ENCODE data around the gene AUTS2.

The AUTS2 gene

DNA sequence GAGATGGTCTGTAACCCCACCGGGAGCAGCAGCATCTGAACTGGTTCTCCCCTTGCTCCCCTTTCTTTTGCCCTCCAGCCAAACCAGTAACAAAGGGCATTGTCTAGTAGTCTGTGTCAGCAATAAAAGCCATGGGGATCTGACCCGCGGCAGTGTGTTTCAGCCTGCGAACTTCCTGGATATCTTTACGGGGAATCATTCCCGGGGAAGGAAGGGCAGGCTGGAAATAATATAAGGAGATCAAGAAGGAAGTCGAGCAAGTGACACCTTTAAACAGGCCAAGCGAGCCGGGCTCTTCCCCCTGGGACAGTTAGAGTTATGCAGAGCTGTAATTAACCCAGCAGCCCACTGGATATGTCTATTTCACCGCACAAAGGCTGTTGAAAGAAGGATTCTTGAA is 872.5 kb downstream of the AUTS2 start:
- TF ChIP-seq ZNF274 (IDR thresholded peaks at IDR 0.05; ENCODE audit: low read depth, low read length) (no peak), YY1 (IDR thresholded peaks at IDR 0.05; ENCODE audit: insufficient read depth, insufficient read length) (no peak), SUZ12 (IDR thresholded peaks at IDR 0.05; ENCODE audit: extremely low read depth, insufficient read depth, insufficient read length) (no peak)
- Histone ChIP-seq H3K4me3 (ENCODE audit: insufficient read length, low read depth) (no peak overlapping the region), H3K36me3 (ENCODE audit: insufficient read depth, insufficient read length, low read length) (no peaks in the 10 kb centered on the region), H3K9me3 (ENCODE audit: insufficient read depth, low read length) (no peaks in the 10 kb centered on the region), H3K9ac (ENCODE audit: insufficient read length, low read depth) (no peak overlapping the region), H3K27me3 (ENCODE audit: insufficient read depth, insufficient read length) (no peaks in the 10 kb centered on the region), H3K4me1 (ENCODE audit: insufficient read depth, insufficient read length) (no peaks in the 10 kb centered on the region)
- DNase-seq (ENCODE audit: low read depth, low spot score): no peak

DNA sequence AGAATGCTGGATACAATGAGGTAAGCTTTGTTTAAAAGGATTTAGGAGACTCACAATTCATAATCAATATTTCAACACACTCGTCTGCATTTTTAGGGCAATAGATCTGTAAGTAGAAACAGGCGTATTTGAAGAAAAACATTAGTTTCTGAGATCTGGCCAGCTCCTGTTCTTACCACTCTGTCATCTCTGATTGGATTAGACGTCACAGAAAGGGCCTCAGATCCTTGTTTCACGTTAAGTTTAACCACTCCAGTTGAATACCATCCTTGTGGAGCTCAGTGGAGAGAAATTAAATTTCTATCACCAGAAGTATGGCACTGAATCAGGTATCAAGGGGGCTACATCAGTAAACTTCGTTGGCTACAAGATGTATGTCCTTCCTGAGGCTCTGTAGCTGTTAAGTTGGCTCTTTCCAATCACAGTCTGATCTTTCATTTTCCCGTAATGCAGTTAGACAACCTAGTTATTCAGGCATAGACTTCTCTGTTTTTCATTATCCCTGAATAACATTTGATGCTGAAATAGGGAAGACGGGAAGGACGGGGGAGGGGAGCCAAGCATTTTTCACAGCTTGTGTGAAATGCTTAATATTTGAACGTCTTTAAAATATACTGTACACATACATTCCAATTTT is 874.4 kb downstream of the AUTS2 start:
- TF ChIP-seq YY1 (IDR thresholded peaks at IDR 0.05; ENCODE audit: insufficient read depth, insufficient read length) (no peak), ZNF274 (IDR thresholded peaks at IDR 0.05; ENCODE audit: low read depth, low read length) (no peak), SUZ12 (IDR thresholded peaks at IDR 0.05; ENCODE audit: extremely low read depth, insufficient read depth, insufficient read length) (no peak)
- Histone ChIP-seq H3K9ac (ENCODE audit: insufficient read length, low read depth) (no peak overlapping the region), H3K4me3 (ENCODE audit: insufficient read length, low read depth) (no peak overlapping the region), H3K9me3 (ENCODE audit: insufficient read depth, low read length) (no peaks in the 10 kb centered on the region), H3K27me3 (ENCODE audit: insufficient read depth, insufficient read length) (no peaks in the 10 kb centered on the region), H3K36me3 (ENCODE audit: insufficient read depth, insufficient read length, low read length) (no peaks in the 10 kb centered on the region), H3K4me1 (ENCODE audit: insufficient read depth, insufficient read length) (no peaks in the 10 kb centered on the region)
- no peak for DNase-seq (ENCODE audit: low read depth, low spot score)

DNA sequence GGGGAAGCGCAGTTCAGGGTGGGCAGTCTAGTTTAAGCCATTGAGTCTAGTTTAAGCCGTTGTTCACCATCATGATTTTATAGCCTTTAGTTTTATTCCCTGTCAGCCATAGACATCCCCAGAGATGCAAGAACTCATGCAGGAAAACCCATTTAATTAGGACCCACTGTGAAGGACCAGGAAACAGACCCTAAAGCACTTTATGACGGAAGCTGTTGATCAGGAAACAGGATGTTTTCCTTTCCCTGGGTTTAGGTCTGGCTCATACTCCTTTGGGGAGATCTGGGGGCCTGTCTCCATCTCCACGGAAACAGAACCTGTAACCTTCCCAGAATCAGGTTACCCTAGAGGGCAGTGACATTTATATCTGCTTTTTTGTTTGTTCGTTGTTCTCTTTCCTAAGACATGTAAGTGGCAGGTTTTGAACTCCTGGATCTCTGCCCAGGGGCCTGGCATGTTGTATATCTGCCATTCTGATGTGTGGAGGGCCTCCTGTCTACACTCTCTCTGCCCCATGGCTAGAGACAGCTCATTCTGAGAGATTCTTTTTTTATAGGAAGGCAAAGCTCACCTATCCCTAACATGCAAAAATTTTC is 876.5 kb downstream of the AUTS2 start:
- Histone ChIP-seq H3K27me3 (ENCODE audit: insufficient read depth, insufficient read length) (no peaks in the 10 kb centered on the region), H3K36me3 (ENCODE audit: insufficient read depth, insufficient read length, low read length) (no peaks in the 10 kb centered on the region), H3K4me1 (ENCODE audit: insufficient read depth, insufficient read length) (no peaks in the 10 kb centered on the region), H3K9me3 (ENCODE audit: insufficient read depth, low read length) (no peaks in the 10 kb centered on the region), H3K9ac (ENCODE audit: insufficient read length, low read depth) (no peak overlapping the region), H3K4me3 (ENCODE audit: insufficient read length, low read depth) (no peak overlapping the region)
- TF ChIP-seq YY1 (IDR thresholded peaks at IDR 0.05; ENCODE audit: insufficient read depth, insufficient read length) (no peak), ZNF274 (IDR thresholded peaks at IDR 0.05; ENCODE audit: low read depth, low read length) (no peak), SUZ12 (IDR thresholded peaks at IDR 0.05; ENCODE audit: extremely low read depth, insufficient read depth, insufficient read length) (no peak)
- no peak for DNase-seq (ENCODE audit: low read depth, low spot score)

DNA sequence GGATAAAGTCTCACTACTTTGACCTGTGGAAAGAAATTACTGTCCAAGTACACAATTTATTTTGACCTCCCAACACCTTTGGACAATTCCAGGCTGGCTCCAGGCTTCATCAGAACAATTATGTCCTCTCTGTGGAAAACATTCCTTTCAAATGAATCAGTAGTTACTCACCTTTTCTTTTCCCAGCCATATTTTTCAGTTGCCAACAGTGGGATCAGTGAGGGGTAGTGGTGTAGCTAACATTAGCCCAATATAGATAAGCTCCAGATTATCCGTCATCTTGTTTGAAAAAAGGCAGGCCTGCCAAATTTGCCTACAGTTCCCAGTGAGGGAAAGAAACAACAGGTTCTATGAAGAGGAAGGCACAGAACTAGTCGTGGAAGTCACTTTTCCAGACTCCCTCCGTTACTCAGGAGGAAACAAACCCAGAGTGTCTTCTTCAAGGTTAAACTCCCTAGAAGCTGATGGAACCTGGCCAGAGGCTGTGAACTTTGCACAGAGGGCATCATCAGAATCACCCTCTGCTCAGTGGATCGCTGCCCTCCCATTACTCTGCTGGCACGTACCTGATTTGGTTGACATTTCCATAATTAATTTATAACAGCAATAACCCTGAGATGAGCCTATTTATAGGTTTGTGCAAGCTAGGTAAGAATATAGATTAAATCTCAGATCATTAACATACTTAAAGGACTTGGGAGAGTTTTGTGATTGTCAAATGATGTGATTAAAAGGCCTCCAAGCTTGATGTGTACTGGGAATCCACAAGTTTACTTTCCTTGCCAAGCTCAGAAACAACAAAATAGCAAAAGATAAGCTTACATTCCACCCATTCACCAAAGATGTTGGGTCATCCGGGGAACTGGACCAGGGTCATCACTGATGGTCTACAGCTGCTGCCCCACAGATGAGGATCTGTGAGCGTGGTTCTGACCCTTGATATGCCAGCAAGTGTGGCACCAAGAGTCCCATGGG is 879.0 kb downstream of the AUTS2 start:
- Histone ChIP-seq H3K4me1 (ENCODE audit: insufficient read depth, insufficient read length) (no peaks in the 10 kb centered on the region), H3K9me3 (ENCODE audit: insufficient read depth, low read length) (no peaks in the 10 kb centered on the region), H3K9ac (ENCODE audit: insufficient read length, low read depth) (no peak overlapping the region), H3K27me3 (ENCODE audit: insufficient read depth, insufficient read length) (no peaks in the 10 kb centered on the region), H3K36me3 (ENCODE audit: insufficient read depth, insufficient read length, low read length) (no peaks in the 10 kb centered on the region), H3K4me3 (ENCODE audit: insufficient read length, low read depth) (no peak overlapping the region)
- no peak for TF ChIP-seq SUZ12 (IDR thresholded peaks at IDR 0.05; ENCODE audit: extremely low read depth, insufficient read depth, insufficient read length)
- TF ChIP-seq ZNF274 (IDR thresholded peaks at IDR 0.05; ENCODE audit: low read depth, low read length): no peak
- TF ChIP-seq YY1 (IDR thresholded peaks at IDR 0.05; ENCODE audit: insufficient read depth, insufficient read length): no peak
- no peak for DNase-seq (ENCODE audit: low read depth, low spot score)

DNA sequence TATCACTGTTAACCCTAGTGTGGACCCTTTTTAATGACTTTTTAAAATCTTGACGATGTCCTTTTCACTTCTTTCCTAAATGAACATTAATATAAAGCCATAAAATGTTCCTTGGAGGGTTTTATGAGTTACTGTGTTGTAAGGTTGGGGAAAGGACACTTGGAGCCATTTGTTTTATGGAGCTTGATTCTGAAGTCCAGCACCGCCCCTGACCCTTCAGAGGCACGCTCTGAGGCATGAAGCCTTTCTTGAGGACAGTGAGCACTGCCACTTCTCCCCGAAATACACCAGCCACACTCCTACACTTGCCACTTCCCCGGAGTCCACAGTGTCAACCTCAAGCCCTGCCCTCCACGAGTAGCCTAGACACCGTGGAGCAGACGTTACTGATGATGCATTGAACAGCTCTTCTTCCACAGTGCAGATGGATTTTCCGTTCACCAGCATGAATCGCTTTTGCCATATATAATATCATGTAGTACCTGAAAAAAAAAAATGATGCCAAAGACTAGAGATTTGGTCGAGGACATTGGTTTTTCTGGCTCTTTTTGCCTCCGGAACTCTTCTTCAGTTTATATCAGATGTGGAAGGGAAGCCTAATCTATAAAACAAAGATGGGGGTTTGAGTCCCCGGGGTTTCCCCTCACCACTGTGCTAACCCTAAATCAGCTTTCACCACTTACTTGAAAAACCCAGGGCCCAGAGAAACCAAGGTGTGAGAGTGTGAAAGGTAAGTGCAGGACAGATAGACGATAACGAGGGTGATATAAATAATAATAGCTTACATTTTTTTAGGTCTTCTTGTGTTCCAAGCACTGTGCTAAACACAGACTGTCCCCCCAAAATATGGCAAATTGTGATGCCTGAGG is 881.1 kb downstream of the AUTS2 start:
- no peaks in the 10 kb centered on the region for H3K4me1 ChIP-seq (ENCODE audit: insufficient read depth, insufficient read length)

DNA sequence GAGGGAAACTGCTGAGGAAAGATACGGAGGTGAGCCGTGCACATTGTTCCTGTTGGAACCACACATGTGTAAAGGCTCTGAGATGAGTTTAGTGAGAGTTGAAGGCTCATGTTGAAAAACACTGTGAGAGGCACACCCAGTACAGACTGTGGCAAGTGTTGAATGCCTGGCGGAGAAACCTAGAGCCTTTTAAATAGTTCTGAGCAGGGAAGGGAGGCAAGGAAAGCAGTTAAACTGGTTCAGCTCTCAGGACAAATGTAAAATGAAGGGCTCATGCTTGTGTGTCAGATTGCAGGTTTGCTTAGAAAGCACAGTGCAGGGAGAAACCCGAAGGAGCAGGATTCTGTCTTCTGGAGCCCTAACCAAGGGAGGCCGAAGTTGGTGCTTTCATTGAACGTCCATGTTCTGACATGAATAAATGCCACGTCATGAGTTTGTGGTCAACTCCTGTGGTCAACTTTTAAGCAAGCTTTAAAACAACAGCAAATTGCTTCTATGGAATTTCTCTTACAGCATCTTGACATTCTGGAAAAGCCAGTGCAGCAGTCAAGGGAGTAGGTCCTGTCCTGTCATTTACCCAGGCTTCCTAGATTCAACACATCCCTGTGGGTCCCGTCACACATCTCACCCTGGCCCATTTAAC is 882.8 kb downstream of the AUTS2 start:
- Histone ChIP-seq H3K9me3 (ENCODE audit: insufficient read depth, low read length) (peaks cover 8% of the 10 kb centered on the region; the same call in 1 of the 2 replicates), H3K36me3 (ENCODE audit: insufficient read depth, insufficient read length, low read length) (no peaks in the 10 kb centered on the region), H3K27me3 (ENCODE audit: insufficient read depth, insufficient read length) (no peaks in the 10 kb centered on the region), H3K4me1 (ENCODE audit: insufficient read depth, insufficient read length) (no peaks in the 10 kb centered on the region), H3K4me3 (ENCODE audit: insufficient read length, low read depth) (no peak overlapping the region), H3K9ac (ENCODE audit: insufficient read length, low read depth) (no peak overlapping the region)
- DNase-seq (ENCODE audit: low read depth, low spot score): no peak
- TF ChIP-seq YY1 (IDR thresholded peaks at IDR 0.05; ENCODE audit: insufficient read depth, insufficient read length) (no peak), ZNF274 (IDR thresholded peaks at IDR 0.05; ENCODE audit: low read depth, low read length) (no peak), SUZ12 (IDR thresholded peaks at IDR 0.05; ENCODE audit: extremely low read depth, insufficient read depth, insufficient read length) (no peak)

More for the DNA sequence above, 881.1 kb downstream of the AUTS2 start:
- H3K36me3 ChIP-seq (ENCODE audit: insufficient read depth, insufficient read length, low read length): no peaks in the 10 kb centered on the region
- H3K27me3 ChIP-seq (ENCODE audit: insufficient read depth, insufficient read length): no peaks in the 10 kb centered on the region
- H3K4me3 ChIP-seq (ENCODE audit: insufficient read length, low read depth): no peak overlapping the region
- no peak for DNase-seq (ENCODE audit: low read depth, low spot score)
- no peak overlapping the region for H3K9ac ChIP-seq (ENCODE audit: insufficient read length, low read depth)
- no peaks in the 10 kb centered on the region for H3K9me3 ChIP-seq (ENCODE audit: insufficient read depth, low read length)
- TF ChIP-seq ZNF274 (IDR thresholded peaks at IDR 0.05; ENCODE audit: low read depth, low read length): no peak
- TF ChIP-seq YY1 (IDR thresholded peaks at IDR 0.05; ENCODE audit: insufficient read depth, insufficient read length): no peak
- TF ChIP-seq SUZ12 (IDR thresholded peaks at IDR 0.05; ENCODE audit: extremely low read depth, insufficient read depth, insufficient read length): no peak
